ENCODE results near the gene RALA.

DNA sequence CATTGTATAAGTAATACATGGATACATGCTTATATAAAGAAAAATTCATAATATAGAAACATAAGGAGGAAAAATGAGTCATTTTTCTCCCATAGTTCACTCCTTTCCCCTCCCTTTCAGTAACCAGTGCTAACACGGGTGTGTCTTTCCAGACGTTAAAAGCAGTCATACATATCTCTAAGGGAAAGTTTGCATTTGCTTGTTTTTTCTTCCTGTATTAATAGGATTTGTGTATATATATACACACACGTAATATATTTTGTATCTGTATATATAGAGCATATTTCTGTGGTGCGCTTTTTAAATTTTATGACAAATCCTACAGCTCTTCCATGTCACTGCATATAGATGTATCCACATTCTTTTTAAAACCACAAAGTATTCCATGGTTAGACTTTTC is 78.8 kb downstream of the RALA start:
- TF ChIP-seq, protein P1, sequence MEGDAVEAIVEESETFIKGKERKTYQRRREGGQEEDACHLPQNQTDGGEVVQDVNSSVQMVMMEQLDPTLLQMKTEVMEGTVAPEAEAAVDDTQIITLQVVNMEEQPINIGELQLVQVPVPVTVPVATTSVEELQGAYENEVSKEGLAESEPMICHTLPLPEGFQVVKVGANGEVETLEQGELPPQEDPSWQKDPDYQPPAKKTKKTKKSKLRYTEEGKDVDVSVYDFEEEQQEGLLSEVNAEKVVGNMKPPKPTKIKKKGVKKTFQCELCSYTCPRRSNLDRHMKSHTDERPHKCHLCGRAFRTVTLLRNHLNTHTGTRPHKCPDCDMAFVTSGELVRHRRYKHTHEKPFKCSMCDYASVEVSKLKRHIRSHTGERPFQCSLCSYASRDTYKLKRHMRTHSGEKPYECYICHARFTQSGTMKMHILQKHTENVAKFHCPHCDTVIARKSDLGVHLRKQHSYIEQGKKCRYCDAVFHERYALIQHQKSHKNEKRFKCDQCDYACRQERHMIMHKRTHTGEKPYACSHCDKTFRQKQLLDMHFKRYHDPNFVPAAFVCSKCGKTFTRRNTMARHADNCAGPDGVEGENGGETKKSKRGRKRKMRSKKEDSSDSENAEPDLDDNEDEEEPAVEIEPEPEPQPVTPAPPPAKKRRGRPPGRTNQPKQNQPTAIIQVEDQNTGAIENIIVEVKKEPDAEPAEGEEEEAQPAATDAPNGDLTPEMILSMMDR (IDR thresholded peaks at IDR 0.05; ENCODE audit: insufficient read depth, low read length, poor library complexity, severe bottlenecking) = no peak
- TF ChIP-seq EZH2phosphoT487 (conservative IDR thresholded peaks at IDR 0.05; ENCODE audit: low read length) = no peak

Measured in SU-DHL-6 (cell line).